Hair follicle dermal papilla cell (primary cell): ENCODE data around the gene ACTL8. TPM values are rescaled to one million over a fixed set of nuclear protein-coding genes. Genes with fewer than 3 reads are reported as not detected.

Experiments used
- total RNA-seq: library from RNA; depleted of rRNA; stranded (reverse); fragments of >200 nt; gene quantifications from 2 replicates; pipeline ENCODE4 v1.2.3, GENCODE V29; 2012

The ACTL8 gene
- total RNA-seq: not detected in 2 replicates

DNA sequence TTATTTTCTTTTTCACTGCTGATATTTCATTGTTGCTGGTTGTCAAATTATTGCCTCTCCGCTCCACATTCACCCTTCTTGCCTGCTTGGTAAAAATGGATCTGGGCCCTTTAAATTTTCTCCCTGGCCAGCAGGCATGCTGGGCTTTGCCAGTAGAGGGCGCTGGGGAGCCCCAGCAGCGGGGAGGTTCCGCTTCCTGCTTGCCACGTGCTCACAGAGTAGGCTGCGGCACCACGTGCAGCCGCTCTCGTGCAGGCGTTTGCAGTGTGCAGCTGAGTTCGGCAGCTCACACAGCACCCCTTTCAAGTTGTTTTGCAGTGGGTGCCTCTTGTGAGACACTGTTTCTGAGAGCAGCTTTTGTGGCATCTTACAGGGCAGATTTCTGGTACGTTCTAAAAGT, at the start of gene ACTL8:
Gene ACTL8, plus strand, starts transcription at position 214 of the 400 bp plus-strand sequence. CDS start 67,676 bp downstream, outside the sequence.

Other genes with a start within 250 kb of the ACTL8 start
- gene ARHGEF10L, start 215.6 kb upstream of the ACTL8 start, total RNA-seq: 27.1 and 29.5 TPM in 2 replicates